Measurements from ENCODE around the gene ZCCHC13. TPM values are rescaled to one million over a fixed set of nuclear protein-coding genes. Genes with fewer than 3 reads are reported as not detected.
"Not testable (repeated sequence)": the region's sequence is repeated elsewhere in the genome, so short reads cannot be mapped to it uniquely, and the experiment has no call there.

The ZCCHC13 gene
- total RNA-seq, 1 donor from 2014 or later: not detected

DNA sequence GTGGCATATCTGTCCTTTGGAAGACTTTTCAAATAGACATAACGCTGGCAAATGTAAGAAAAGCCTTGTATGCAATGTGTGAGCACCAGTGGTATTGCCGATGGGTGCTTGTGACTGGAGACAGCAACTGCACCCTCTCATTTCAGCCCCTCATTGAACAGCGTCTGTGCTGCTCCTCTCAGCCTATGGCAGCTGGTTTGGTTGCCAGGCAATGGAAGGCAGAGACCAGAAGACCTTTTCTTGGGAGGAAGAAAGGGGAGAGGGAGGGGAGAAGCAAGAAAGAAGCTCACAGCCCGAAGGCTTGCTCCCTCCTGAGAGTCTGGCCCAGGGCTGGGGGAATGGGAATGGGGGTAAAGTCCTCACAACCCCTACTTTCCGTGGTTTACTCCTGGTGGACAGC lies 20.2 kb downstream of the ZCCHC13 start:
- DNase-seq: no peak

GRCh38 chrX:74325130-74326059 lies 21.4 kb downstream of the ZCCHC13 start:
- DNase-seq: peak; percentile 3

GRCh38 chrX:74338852-74339251 lies 34.9 kb downstream of the ZCCHC13 start:
- no peak for DNase-seq

- no peak for DNase-seq
Observed at GRCh38 chrX:74340051-74340450, 36.1 kb downstream of the ZCCHC13 start.

- not testable (repeated sequence) for DNase-seq
Observed at GRCh38 chrX:74342211-74342610, 38.2 kb downstream of the ZCCHC13 start.

DNA sequence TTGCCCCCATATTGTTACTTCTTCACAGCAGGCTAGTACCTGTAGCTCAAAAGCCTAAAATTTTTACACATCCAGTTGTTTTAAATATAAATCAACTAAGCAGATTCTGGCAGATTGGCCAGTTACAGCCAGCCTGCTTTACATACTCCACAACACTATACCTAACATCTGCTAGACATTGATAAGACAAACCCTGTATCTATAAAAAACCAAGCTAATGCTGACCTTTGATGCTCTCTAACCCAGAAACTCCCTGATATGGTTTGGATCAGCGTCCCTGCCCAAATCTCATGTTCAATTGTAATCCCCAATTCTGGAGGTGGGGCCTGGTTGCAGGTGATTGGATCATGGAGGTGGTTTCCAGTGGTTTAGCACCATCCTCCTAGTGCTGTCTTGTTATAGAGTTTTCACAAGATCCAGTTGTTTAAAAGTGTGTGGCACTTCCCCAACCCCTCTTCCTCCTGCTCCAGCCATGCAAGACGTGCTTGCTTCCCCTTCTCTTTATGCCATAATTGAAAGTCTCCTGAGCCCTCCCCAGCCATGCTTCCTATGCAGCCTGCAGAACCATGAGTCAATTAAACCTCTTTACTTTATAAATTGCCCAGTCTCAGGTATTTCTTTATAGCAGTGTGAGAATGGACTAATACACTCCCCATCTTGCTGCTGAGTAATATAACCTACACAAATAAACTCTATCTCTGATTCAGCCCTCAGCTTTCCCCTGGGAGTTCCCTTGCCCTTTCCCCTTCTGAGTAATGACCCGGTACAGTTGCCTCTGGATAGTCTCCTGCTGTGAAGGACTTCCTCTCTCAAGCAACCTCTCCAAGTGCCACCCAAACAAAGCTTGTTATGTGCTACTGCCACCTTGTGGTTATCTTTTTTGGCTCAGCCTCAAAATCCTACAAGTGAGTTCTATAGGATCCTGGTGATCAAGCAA lies 39.6 kb downstream of the ZCCHC13 start:
- peak; percentile 49 for DNase-seq

- DNase-seq: no peak
Observed at GRCh38 chrX:74344280-74344622, 40.3 kb downstream of the ZCCHC13 start.

DNA sequence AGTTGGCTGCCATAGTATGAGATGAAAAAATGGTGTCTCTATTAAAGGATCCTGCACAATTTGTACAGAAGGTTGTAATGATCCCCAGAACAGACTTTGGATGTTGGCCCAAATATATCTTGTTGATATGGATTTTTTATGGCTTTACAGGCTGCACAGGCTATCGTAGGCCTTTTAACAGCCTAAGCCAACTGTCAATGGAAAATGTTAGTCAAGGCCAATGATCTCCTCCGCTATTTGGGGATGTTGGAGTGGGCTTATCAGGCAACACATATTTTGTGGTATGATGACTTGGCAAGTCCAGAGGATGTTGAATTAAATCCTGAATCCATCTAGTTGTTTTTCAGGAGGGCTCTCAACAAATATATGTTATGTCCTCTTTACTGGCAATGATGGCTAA lies 42.1 kb downstream of the ZCCHC13 start:
- no peak for DNase-seq

GRCh38 chrX:74349387-74349786 lies 45.4 kb downstream of the ZCCHC13 start:
- no peak for DNase-seq

DNA sequence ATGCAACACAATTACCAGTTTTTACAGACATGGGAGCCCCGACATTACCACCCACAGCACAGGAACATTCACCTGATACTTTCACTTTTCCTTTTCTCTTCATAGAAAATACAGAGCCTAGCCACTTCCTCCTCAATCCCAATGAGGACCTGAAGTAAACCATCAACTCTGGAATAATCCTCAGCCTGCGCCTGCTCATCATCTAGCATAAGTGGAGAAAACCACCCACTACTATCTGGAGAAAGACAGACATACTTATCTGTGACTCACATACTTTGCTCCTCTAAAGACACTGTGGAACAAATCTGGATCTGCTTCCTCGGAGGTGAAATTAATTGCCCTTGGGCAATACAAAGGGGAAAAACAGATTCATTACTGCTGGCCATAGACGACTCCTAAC lies 47.8 kb downstream of the ZCCHC13 start:
- DNase-seq: no peak

- DNase-seq: no peak
Observed at GRCh38 chrX:74353984-74354383, 50.0 kb downstream of the ZCCHC13 start.

Small RNA genes within 50 kb of the gene (small RNA-seq; reads per million reads assigned to genes)
- gene AC004386.2 (ENCODE audit: low replicate concordance) (not detected), gene MIR374A (ENCODE audit: low replicate concordance) (47.3 reads per million, percentile 96 among the genes with 10 or more reads in this experiment), gene MIR545 (ENCODE audit: low replicate concordance) (0.23 reads per million, percentile 35 among the genes with 10 or more reads in this experiment), gene RF02119 (ENCODE audit: low replicate concordance) (not detected), gene RF02120 (ENCODE audit: low replicate concordance) (not detected), gene RF02121 (ENCODE audit: low replicate concordance) (not detected), gene RF02122 (ENCODE audit: low replicate concordance) (not detected), gene RF02123 (ENCODE audit: low replicate concordance) (not detected)

Other genes starting within 250 kb of the ZCCHC13 start
- 17.1 TPM for gene SLC16A2, start 117.3 kb downstream of the ZCCHC13 start, total RNA-seq

Data from tongue (tissue), 3 donors.